ENCODE measurements around the gene OGA. TPM values are rescaled to one million over a fixed set of nuclear protein-coding genes. Genes with fewer than 3 reads are reported as not detected.

The OGA gene
- total and polyA plus RNA-seq, 2 of the 8 experiments (the other 6 are each of a cell fraction or from before 2014, with no cell fraction given) = 31.2 to 107 TPM

DNA sequence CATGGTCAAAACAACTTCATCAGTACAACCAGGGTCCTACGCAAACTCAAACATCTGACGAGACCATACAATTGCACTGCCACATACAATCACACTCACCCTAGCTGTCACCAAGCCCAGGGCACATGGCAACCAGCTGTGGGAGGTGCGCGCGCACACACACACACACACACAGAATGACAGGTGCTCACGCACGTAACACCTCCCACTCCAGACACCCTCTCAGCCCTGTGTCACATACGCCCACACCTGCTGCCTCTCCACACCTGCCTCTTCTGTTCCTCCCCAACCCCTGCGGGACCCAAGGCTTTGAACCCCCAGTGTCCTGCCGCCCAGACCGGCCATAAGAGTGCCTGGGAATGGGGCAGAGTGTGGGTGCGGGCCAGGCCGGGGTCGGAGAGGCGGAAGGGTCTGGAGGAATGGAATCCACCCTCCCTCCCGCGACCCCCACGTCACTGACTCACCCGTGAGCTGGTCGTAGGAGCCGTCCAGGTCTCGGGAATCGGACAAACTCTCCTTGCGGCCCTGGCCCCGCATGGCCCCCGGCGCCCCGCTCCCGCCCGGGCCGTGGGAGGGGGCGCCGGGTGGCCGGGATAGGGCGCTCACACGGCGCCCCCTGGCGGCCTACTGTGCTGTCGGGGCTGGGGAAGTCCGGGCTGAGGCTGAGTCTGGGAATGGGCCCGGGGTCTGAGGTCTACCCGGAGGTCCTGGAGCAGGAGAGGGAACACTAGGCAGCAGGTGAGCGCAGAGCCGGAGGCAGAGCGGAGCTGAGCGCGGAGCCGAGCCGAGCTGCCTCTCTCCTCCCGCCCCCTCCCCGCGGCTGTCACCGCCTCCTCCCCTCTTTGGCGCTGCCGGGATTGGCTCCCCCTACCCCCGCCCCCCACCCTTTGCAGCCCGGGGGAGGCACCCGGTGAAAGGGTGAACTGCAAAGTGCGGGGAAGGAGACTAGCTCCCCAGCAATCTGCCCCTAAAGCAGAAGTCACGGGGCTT, 25.1 kb upstream of the OGA start, which contains the start of gene KCNIP2 (continued):
- TF ChIP-seq, protein P1, sequence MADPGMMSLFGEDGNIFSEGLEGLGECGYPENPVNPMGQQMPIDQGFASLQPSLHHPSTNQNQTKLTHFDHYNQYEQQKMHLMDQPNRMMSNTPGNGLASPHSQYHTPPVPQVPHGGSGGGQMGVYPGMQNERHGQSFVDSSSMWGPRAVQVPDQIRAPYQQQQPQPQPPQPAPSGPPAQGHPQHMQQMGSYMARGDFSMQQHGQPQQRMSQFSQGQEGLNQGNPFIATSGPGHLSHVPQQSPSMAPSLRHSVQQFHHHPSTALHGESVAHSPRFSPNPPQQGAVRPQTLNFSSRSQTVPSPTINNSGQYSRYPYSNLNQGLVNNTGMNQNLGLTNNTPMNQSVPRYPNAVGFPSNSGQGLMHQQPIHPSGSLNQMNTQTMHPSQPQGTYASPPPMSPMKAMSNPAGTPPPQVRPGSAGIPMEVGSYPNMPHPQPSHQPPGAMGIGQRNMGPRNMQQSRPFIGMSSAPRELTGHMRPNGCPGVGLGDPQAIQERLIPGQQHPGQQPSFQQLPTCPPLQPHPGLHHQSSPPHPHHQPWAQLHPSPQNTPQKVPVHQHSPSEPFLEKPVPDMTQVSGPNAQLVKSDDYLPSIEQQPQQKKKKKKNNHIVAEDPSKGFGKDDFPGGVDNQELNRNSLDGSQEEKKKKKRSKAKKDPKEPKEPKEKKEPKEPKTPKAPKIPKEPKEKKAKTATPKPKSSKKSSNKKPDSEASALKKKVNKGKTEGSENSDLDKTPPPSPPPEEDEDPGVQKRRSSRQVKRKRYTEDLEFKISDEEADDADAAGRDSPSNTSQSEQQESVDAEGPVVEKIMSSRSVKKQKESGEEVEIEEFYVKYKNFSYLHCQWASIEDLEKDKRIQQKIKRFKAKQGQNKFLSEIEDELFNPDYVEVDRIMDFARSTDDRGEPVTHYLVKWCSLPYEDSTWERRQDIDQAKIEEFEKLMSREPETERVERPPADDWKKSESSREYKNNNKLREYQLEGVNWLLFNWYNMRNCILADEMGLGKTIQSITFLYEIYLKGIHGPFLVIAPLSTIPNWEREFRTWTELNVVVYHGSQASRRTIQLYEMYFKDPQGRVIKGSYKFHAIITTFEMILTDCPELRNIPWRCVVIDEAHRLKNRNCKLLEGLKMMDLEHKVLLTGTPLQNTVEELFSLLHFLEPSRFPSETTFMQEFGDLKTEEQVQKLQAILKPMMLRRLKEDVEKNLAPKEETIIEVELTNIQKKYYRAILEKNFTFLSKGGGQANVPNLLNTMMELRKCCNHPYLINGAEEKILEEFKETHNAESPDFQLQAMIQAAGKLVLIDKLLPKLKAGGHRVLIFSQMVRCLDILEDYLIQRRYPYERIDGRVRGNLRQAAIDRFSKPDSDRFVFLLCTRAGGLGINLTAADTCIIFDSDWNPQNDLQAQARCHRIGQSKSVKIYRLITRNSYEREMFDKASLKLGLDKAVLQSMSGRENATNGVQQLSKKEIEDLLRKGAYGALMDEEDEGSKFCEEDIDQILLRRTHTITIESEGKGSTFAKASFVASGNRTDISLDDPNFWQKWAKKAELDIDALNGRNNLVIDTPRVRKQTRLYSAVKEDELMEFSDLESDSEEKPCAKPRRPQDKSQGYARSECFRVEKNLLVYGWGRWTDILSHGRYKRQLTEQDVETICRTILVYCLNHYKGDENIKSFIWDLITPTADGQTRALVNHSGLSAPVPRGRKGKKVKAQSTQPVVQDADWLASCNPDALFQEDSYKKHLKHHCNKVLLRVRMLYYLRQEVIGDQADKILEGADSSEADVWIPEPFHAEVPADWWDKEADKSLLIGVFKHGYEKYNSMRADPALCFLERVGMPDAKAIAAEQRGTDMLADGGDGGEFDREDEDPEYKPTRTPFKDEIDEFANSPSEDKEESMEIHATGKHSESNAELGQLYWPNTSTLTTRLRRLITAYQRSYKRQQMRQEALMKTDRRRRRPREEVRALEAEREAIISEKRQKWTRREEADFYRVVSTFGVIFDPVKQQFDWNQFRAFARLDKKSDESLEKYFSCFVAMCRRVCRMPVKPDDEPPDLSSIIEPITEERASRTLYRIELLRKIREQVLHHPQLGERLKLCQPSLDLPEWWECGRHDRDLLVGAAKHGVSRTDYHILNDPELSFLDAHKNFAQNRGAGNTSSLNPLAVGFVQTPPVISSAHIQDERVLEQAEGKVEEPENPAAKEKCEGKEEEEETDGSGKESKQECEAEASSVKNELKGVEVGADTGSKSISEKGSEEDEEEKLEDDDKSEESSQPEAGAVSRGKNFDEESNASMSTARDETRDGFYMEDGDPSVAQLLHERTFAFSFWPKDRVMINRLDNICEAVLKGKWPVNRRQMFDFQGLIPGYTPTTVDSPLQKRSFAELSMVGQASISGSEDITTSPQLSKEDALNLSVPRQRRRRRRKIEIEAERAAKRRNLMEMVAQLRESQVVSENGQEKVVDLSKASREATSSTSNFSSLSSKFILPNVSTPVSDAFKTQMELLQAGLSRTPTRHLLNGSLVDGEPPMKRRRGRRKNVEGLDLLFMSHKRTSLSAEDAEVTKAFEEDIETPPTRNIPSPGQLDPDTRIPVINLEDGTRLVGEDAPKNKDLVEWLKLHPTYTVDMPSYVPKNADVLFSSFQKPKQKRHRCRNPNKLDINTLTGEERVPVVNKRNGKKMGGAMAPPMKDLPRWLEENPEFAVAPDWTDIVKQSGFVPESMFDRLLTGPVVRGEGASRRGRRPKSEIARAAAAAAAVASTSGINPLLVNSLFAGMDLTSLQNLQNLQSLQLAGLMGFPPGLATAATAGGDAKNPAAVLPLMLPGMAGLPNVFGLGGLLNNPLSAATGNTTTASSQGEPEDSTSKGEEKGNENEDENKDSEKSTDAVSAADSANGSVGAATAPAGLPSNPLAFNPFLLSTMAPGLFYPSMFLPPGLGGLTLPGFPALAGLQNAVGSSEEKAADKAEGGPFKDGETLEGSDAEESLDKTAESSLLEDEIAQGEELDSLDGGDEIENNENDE (IDR thresholded peaks at IDR 0.05; ENCODE audit: insufficient replicate concordance, low read length) = no peak
- TF ChIP-seq BCL11A (IDR thresholded peaks at IDR 0.05; ENCODE audit: low read depth in 2 of 2, low read length in 2 of 2) = no peak
- TF ChIP-seq KDM5A (IDR thresholded peaks at IDR 0.05; ENCODE audit: low read length) = no peak
- TF ChIP-seq KDM1A (IDR thresholded peaks at IDR 0.05; ENCODE audit: borderline replicate concordance, low read length) = no peak
- TF ChIP-seq SIRT6 (IDR thresholded peaks at IDR 0.05; ENCODE audit: low read length) = no peak
- TF ChIP-seq ZNF274 (IDR thresholded peaks at IDR 0.05; ENCODE audit: borderline replicate concordance, extremely low read depth, low read length) = no peak
- 0 out of 2 replicates have a peak, but pooled peaks have one; percentile 8 for TF ChIP-seq NRF1 (IDR thresholded peaks at IDR 0.05; ENCODE audit: low read depth, low read length)
- TF ChIP-seq CHD2 (IDR thresholded peaks at IDR 0.05; ENCODE audit: low read length) = no peak
- TF ChIP-seq SUZ12 (IDR thresholded peaks at IDR 0.05; ENCODE audit: low read length) = no peak
- TF ChIP-seq TEAD4 (IDR thresholded peaks at IDR 0.05; ENCODE audit: low read depth, low read length) = no peak

Measured in H1 (cell line).